ENCODE measurements around the gene DYNLT1. TPM values are rescaled to one million over a fixed set of nuclear protein-coding genes. Genes with fewer than 3 reads are reported as not detected.

DYNLT1 gene
- total and polyA plus RNA-seq, 10 of the 15 experiments (the other 5 are each of a cell fraction or from before 2014, with no cell fraction given): 33.6 to 298 (median 89.2) TPM

- intact Hi-C loops (cut with micrococcal nuclease; ENCODE audit: unreplicated experiment): no loop called here
Observed at GRCh38 chr6:158687506-158687905, 43.0 kb upstream of the DYNLT1 start.

More at GRCh38 chr6:158687506-158687905, 43.0 kb upstream of the DYNLT1 start:
- SMC1A ChIA-PET (ENCODE audit: uncharacterized antibody, unreplicated experiment): interaction anchor here (1.0 to 1.2 kb wide), 2 partner anchors 28 to 473 kb away, joined by 3 to 6 read pairs; no protein-coding TSS in a partner anchor
- DNase-seq (ENCODE audit: low read depth, low spot score) (no peak), ATAC-seq (no peak), FAIRE-seq (no peak)
- POLR2A ChIA-PET: interaction anchor here (1.0 kb wide), 1 partner anchor 39 kb away, joined by 3 read pairs; no protein-coding TSS in a partner anchor
- 46% methylated on average over 4 of the region's 4 CpGs for whole genome bisulfite sequencing (ENCODE audit: insufficient coverage, insufficient replicate concordance, low lambda C conversion rate, missing lambda C conversion rate)
- H4K20me1 ChIP-seq (ENCODE audit: control insufficient read depth, insufficient read depth): no peaks in the 10 kb centered on the region
- no TSS peak for BruUV-seq (replicated peaks)
- TF ChIP-seq ZBTB4 (CRISPR knock-in tag; IDR thresholded peaks at IDR 0.05) (no peak), NFYA (IDR thresholded peaks at IDR 0.05; ENCODE audit: borderline replicate concordance, low read depth, low read length) (no peak), SP1 (IDR thresholded peaks at IDR 0.05; ENCODE audit: low read depth, low read length) (no peak), EP300 (IDR thresholded peaks at IDR 0.05; ENCODE audit: borderline replicate concordance in 1 of 2, control insufficient read depth in 1 of 2, low read depth in 2 of 2, low read length in 2 of 2) (no peak), CEBPZ (IDR thresholded peaks at IDR 0.05; ENCODE audit: low read depth, low read length) (no peak), BRCA1 (IDR thresholded peaks at IDR 0.05; ENCODE audit: low read depth, low read length) (no peak), KLF5 (IDR thresholded peaks at IDR 0.05; ENCODE audit: partially characterized antibody) (no peak), ZNF687 (IDR thresholded peaks at IDR 0.05) (no peak)
- H3K4me1 ChIP-seq (ENCODE audit: control insufficient read depth, insufficient read depth, low read length): peaks cover 13% of the 10 kb centered on the region
- H3K79me2 ChIP-seq (ENCODE audit: control insufficient read depth, insufficient read depth, low read length): no peaks in the 10 kb centered on the region
- no peak overlapping the region for H3K9ac ChIP-seq (ENCODE audit: control insufficient read depth, insufficient read depth, low read length)
- H2AFZ ChIP-seq (ENCODE audit: control insufficient read depth, low read depth, low read length): no peak overlapping the region
- no peak overlapping the region for H3K4me2 ChIP-seq (ENCODE audit: control insufficient read depth, insufficient read depth)
- H3K27ac ChIP-seq (ENCODE audit: control insufficient read depth, insufficient read depth): no peak overlapping the region
- RAD21 ChIA-PET (ENCODE audit: unreplicated experiment): no interaction called here
- in situ Hi-C loops (cut with MboI): no loop called here
- H3K9me3 ChIP-seq (replicated peaks; ENCODE audit: control insufficient read depth, insufficient read depth, low read length): no peaks in the 10 kb centered on the region; the same call in 2 of the 3 replicates
- CTCF ChIA-PET: interaction anchor here (0.9 to 2.8 kb wide), 6 partner anchors 10 to 473 kb away, joined by 3 to 14 read pairs (median 4); no protein-coding TSS in a partner anchor
- no peak overlapping the region for H3K4me3 ChIP-seq
- no peaks in the 10 kb centered on the region for H3K27me3 ChIP-seq (replicated peaks in 1 of 2; ENCODE audit: control insufficient read depth in 2 of 2, insufficient read depth in 2 of 2, low read length in 1 of 2)
- H3K36me3 ChIP-seq (ENCODE audit: control insufficient read depth in 2 of 2, insufficient read depth in 2 of 2, low read length in 1 of 2): no peaks in the 10 kb centered on the region

All from GM12878 (cell line).